Sigmoid colon (tissue), 7 donors: ENCODE data around the gene CAVIN3. TPM values are rescaled to one million over a fixed set of nuclear protein-coding genes. Genes with fewer than 3 reads are reported as not detected.

ENCODE experiments used
- DNase-seq: peaks from one replicate; pipeline ENCODE4 v3.0.0-alpha.2; 2019
- H3K27ac ChIP-seq, 4 donors: fragments of 200-600 bp; sonication (generic); one replicate each; pipeline ENCODE4 v1.5.1; 2016 to 2019; ENCODE audit warnings: mild to moderate bottlenecking in 1 of 4
- H3K27me3 ChIP-seq, 3 donors: fragments of 200-600 bp; sonication (generic); one replicate each; pipeline ENCODE4 v1.5.1; 2019; ENCODE audit warnings: mild to moderate bottlenecking in 1 of 3
- H3K36me3 ChIP-seq, 4 donors: fragments of 200-600 bp; sonication (generic); one replicate each; pipeline ENCODE4 v1.5.1; 2016 to 2019
- H3K4me1 ChIP-seq, 4 donors: fragments of 200-600 bp; sonication (generic); one replicate each; pipeline ENCODE4 v1.5.1; 2017 to 2019
- H3K4me3 ChIP-seq, 4 donors: fragments of 200-600 bp; sonication (generic); one replicate each; pipeline ENCODE4 v1.5.1; 2017 to 2019; ENCODE audit warnings: mild to moderate bottlenecking in 2 of 4, moderate library complexity in 1 of 4
- H3K9me3 ChIP-seq, 4 donors: fragments of 200-600 bp in 3 of 4; sonication (generic) in 3 of 4; one replicate each; pipeline versions ENCODE4 v1.5.1 to v1.6.1; 2013 to 2019
- EP300 ChIP-seq, 4 donors: sonication (generic); formaldehyde crosslinking; IDR thresholded peaks; one replicate each; pipeline ENCODE4 v1.6.1; 2017; ENCODE audit warnings: antibody characterized with exemption in 4 of 4
- POLR2A ChIP-seq, 2 donors: fragments of 450-650 bp; IDR thresholded peaks; one replicate each; pipeline ENCODE4 v1.6.1; 2016; ENCODE audit warnings: antibody characterized with exemption in 2 of 2, mild to moderate bottlenecking in 2 of 2, moderate library complexity in 2 of 2
- POLR2AphosphoS5 ChIP-seq, 4 donors: sonication (generic); formaldehyde crosslinking; IDR thresholded peaks; one replicate each; pipeline ENCODE4 v1.6.1; 2017; ENCODE audit warnings: antibody characterized with exemption in 4 of 4
- WGBS, 2 donors: extraction: QIAGEN DNeasy Blood & Tissue Kit; methylation state at CpG; one replicate each; pipeline ENCODE4 v1.1.7; 2013; 5-methylcytosine and 5-hydroxymethylcytosine counted together
- intact Hi-C: fragments of 100-400 bp; cut with DNase I; formaldehyde crosslinking; loops from one replicate; pipeline ENCODE4 v1.15.1; 2023
- polyA plus RNA-seq, 3 donors: library from polyadenylated mRNA; stranded (reverse); fragments of 200-250 nt; gene quantifications; one replicate each; pipeline ENCODE4 v1.2.3, GENCODE V29; 2013
- total RNA-seq, 4 donors: library from RNA; depleted of rRNA; stranded (reverse); fragments of >200 nt; gene quantifications; one replicate each; pipeline ENCODE4 v1.1.0, GENCODE V29; 2016
- TF ChIP-seq, protein P1 (sequence below), 4 experiments: fragments of 450-650 bp in 3 of 4; fragments of 200-600 bp in 1 of 4; IDR thresholded peaks; one replicate each; pipeline ENCODE4 v1.5.1; 2016 to 2019; ENCODE audit warnings: antibody characterized with exemption in 4 of 4, mild to moderate bottlenecking in 3 of 4, moderate library complexity in 2 of 4
- donor health status: healthy with polysubstance abuse.
- donor health status: Bipolar disorder and iron deficiency.
- donor health status: healthy.

Gene CAVIN3
- total and polyA plus RNA-seq, 7 donors: 6.9 to 294 (median 113) TPM

DNA sequence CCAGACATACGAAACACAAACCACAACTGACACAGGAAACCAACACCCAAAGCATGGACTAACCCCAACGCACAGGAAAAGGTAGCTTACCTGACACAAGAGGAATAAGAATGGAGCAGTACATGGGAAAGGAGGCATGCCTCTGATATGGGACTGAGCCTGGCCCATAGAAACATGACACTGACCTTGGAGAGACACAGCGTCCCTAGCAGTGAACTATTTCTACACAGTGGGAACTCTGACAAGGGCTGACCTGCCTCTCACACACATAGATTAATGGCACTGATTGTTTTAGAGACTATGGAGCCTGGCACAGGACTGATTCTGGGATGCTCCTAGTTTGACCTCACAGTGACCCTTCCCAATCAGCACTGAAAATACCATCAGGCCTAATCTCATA lies 48.7 kb downstream of the CAVIN3 start:
- no peak for TF ChIP-seq POLR2AphosphoS5 (IDR thresholded peaks at IDR 0.05)
- TF ChIP-seq EP300 (IDR thresholded peaks at IDR 0.05): no peak
- DNase-seq: no peak
- intact Hi-C loops: no loop called here
- H3K4me1 ChIP-seq: peaks cover 0 to 6% (median 3%) of the 10 kb centered on the region in 4 donors
- H3K9me3 ChIP-seq: no peaks in the 10 kb centered on the region
- no peak overlapping the region for H3K27ac ChIP-seq
- no peak overlapping the region for H3K4me3 ChIP-seq
- WGBS, 2 donors: 56 to 63% methylated on average over 3 of the region's 3 CpGs
- no peaks in the 10 kb centered on the region for H3K36me3 ChIP-seq
- no peaks in the 10 kb centered on the region for H3K27me3 ChIP-seq

DNA sequence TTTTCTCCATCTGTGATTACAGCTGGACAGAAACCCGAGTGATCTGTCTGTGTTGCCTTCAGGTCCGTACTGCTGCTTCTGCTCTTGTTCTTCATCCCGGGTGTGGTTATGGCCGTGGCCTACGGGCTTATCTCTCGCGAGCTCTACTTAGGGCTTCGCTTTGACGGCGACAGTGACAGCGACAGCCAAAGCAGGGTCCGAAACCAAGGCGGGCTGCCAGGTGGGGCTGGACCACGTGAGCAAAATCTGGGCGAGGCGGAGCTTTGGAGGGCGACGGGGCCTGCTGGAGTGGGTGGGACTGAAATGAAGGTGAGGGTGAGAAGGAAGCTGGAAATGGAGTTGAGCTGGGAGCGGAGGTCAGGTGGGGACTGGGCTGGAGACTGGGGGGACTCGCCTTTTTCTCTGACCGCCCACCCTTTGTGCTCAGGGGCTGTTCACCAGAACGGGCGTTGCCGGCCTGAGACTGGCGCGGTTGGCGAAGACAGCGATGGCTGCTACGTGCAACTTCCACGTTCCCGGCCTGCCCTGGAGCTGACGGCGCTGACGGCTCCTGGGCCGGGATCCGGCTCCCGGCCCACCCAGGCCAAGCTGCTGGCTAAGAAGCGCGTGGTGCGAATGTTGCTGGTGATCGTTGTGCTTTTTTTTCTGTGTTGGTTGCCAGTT lies 49.6 kb downstream of the CAVIN3 start:
- WGBS, 2 donors: 91 to 92% methylated on average over 41 of the region's 41 CpGs
- no peak overlapping the region for H3K4me3 ChIP-seq
- no peaks in the 10 kb centered on the region for H3K27me3 ChIP-seq
- TF ChIP-seq POLR2AphosphoS5 (IDR thresholded peaks at IDR 0.05) (no peak), POLR2A (IDR thresholded peaks at IDR 0.05) (no peak), EP300 (IDR thresholded peaks at IDR 0.05) (no peak)
- TF ChIP-seq, protein P1, sequence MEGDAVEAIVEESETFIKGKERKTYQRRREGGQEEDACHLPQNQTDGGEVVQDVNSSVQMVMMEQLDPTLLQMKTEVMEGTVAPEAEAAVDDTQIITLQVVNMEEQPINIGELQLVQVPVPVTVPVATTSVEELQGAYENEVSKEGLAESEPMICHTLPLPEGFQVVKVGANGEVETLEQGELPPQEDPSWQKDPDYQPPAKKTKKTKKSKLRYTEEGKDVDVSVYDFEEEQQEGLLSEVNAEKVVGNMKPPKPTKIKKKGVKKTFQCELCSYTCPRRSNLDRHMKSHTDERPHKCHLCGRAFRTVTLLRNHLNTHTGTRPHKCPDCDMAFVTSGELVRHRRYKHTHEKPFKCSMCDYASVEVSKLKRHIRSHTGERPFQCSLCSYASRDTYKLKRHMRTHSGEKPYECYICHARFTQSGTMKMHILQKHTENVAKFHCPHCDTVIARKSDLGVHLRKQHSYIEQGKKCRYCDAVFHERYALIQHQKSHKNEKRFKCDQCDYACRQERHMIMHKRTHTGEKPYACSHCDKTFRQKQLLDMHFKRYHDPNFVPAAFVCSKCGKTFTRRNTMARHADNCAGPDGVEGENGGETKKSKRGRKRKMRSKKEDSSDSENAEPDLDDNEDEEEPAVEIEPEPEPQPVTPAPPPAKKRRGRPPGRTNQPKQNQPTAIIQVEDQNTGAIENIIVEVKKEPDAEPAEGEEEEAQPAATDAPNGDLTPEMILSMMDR (IDR thresholded peaks at IDR 0.05): no peak
- H3K4me1 ChIP-seq: peaks cover 0 to 6% (median 1%) of the 10 kb centered on the region in 4 donors
- intact Hi-C loops: no loop called here
- peak; percentile 57 for DNase-seq
- no peaks in the 10 kb centered on the region for H3K36me3 ChIP-seq
- H3K27ac ChIP-seq: no peak overlapping the region
- no peaks in the 10 kb centered on the region for H3K9me3 ChIP-seq

DNA sequence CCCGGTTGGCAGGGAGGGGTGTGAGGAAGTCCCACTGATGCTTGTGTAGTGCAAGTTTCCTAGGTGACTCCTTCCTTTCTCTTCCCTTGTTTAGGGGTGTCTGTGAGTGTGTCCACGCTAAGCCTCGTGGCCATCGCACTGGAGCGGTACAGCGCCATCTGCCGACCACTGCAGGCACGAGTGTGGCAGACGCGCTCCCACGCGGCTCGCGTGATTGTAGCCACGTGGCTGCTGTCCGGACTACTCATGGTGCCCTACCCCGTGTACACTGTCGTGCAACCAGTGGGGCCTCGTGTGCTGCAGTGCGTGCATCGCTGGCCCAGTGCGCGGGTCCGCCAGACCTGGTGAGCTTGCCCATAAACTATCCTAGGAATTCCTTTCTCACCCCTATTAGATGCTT lies 50.3 kb downstream of the CAVIN3 start:
- peak; percentile 61 for DNase-seq
- 91% methylated on average over 24 of the region's 24 CpGs for WGBS, 2 donors
- Histone ChIP-seq H3K4me3 (no peak overlapping the region), H3K4me1 (peaks cover 0 to 6% (median 1%) of the 10 kb centered on the region in 4 donors), H3K36me3 (no peaks in the 10 kb centered on the region), H3K9me3 (no peaks in the 10 kb centered on the region), H3K27ac (no peak overlapping the region), H3K27me3 (peaks cover 0 to 3% (median 0%) of the 10 kb centered on the region in 3 donors)
- intact Hi-C loops: no loop called here
- TF ChIP-seq POLR2AphosphoS5 (IDR thresholded peaks at IDR 0.05): no peak
- TF ChIP-seq, protein P1 (IDR thresholded peaks at IDR 0.05): no peak
- TF ChIP-seq POLR2A (IDR thresholded peaks at IDR 0.05): no peak
- no peak for TF ChIP-seq EP300 (IDR thresholded peaks at IDR 0.05)

Other genes with a start within 250 kb of the CAVIN3 start
- not detected for gene OR56B4, start 212.8 kb downstream of the CAVIN3 start, total RNA-seq
- gene OR56B4, start 212.8 kb downstream of the CAVIN3 start, polyA plus RNA-seq: not detected
- gene OR52B2, start 150.2 kb downstream of the CAVIN3 start, total RNA-seq: not detected
- not detected for gene OR52B2, start 150.2 kb downstream of the CAVIN3 start, polyA plus RNA-seq
- not detected for gene OR52W1, start 121.3 kb downstream of the CAVIN3 start, total RNA-seq
- gene OR52W1, start 121.3 kb downstream of the CAVIN3 start, polyA plus RNA-seq: not detected
- gene C11orf42, start 114.9 kb downstream of the CAVIN3 start, total RNA-seq: not detected
- gene C11orf42, start 114.9 kb downstream of the CAVIN3 start, polyA plus RNA-seq: not detected
- gene FHIP1B, start 85.9 kb downstream of the CAVIN3 start, total RNA-seq: 10 to 100 TPM; 21.6 to 66.0 (median 36.6) TPM
- gene FHIP1B, start 85.9 kb downstream of the CAVIN3 start, polyA plus RNA-seq: 10 to 100 TPM; 43.5 to 89.0 (median 49.2) TPM
- under 1 TPM in 1 of 4 donors, not detected in 3; 0.55 TPM for gene CNGA4, start 81.4 kb downstream of the CAVIN3 start, total RNA-seq
- gene CNGA4, start 81.4 kb downstream of the CAVIN3 start, polyA plus RNA-seq: under 1 TPM in 1 of 3 donors, not detected in 2; 0.16 TPM
- gene CCKBR, start 60.7 kb downstream of the CAVIN3 start, total RNA-seq: under 1 TPM in 2 of 4 donors, not detected in 2; 0.41 to 0.99 TPM
- not detected for gene CCKBR, start 60.7 kb downstream of the CAVIN3 start, polyA plus RNA-seq
- 10 to 100 TPM; 17.1 to 36.8 (median 18.5) TPM for gene SMPD1, start 70.0 kb upstream of the CAVIN3 start, total RNA-seq
- 10 to 100 TPM in 2 of 3 donors, 1 to 10 TPM in 1; 9.6 to 46.4 (median 22.2) TPM for gene SMPD1, start 70.0 kb upstream of the CAVIN3 start, polyA plus RNA-seq
- gene APBB1, start 98.6 kb upstream of the CAVIN3 start, total RNA-seq: 10 to 100 TPM; 51.0 to 85.0 (median 61.7) TPM
- 10 to 100 TPM in 1 of 3 donors, 1 to 10 TPM in 2; 5.5 to 19.7 (median 9.6) TPM for gene APBB1, start 98.6 kb upstream of the CAVIN3 start, polyA plus RNA-seq
- gene HPX, start 120.5 kb upstream of the CAVIN3 start, total RNA-seq: 1 to 10 TPM in 1 of 4 donors, under 1 TPM in 1, not detected in 2; 0.54 to 3.0 TPM
- 1 to 10 TPM in 1 of 3 donors, under 1 TPM in 1, not detected in 1; 0.69 to 1.8 TPM for gene HPX, start 120.5 kb upstream of the CAVIN3 start, polyA plus RNA-seq
- gene TRIM3, start 153.4 kb upstream of the CAVIN3 start, total RNA-seq: 10 to 100 TPM; 19.8 to 27.1 (median 24.4) TPM
- 10 to 100 TPM; 14.6 to 19.8 (median 17.1) TPM for gene TRIM3, start 153.4 kb upstream of the CAVIN3 start, polyA plus RNA-seq
- gene ARFIP2, start 160.8 kb upstream of the CAVIN3 start, total RNA-seq: 10 to 100 TPM; 33.9 to 37.2 (median 35.3) TPM
- 10 to 100 TPM; 55.8 to 68.0 (median 60.7) TPM for gene ARFIP2, start 160.8 kb upstream of the CAVIN3 start, polyA plus RNA-seq
- 10 to 100 TPM; 24.9 to 47.4 (median 44.2) TPM for gene TIMM10B, start 161.0 kb upstream of the CAVIN3 start, total RNA-seq
- 10 to 100 TPM; 31.2 to 37.7 (median 36.2) TPM for gene TIMM10B, start 161.0 kb upstream of the CAVIN3 start, polyA plus RNA-seq
- 10 to 100 TPM; 12.5 to 29.9 (median 15.7) TPM for gene DNHD1, start 176.8 kb upstream of the CAVIN3 start, total RNA-seq
- gene DNHD1, start 176.8 kb upstream of the CAVIN3 start, polyA plus RNA-seq: 10 to 100 TPM in 1 of 3 donors, 1 to 10 TPM in 2; 1.4 to 11.1 (median 3.6) TPM